Head of caudate nucleus (tissue), 42 donors: ENCODE results near the gene B4GALT2.

Experiments
- DNase-seq, 42 donors: peaks; one replicate each; pipeline versions ENCODE4 v3.0.0 to v3.0.0-alpha.2; 2020 to 2021; ENCODE audit warnings: mixed read lengths in 7 of 42
- intact Hi-C: fragments of 100-400 bp; cut with DNase I; formaldehyde crosslinking; loops from one replicate; pipeline ENCODE4 v1.15.0; 2022

Gene B4GALT2

GRCh38 chr1:43963006-43963405 is 16.0 kb upstream of the B4GALT2 start:
- intact Hi-C loops, result no loop called here
- DNase-seq, result no peak

GRCh38 chr1:43963890-43964289 is 15.1 kb upstream of the B4GALT2 start:
- no peak for DNase-seq
- intact Hi-C loops, result no loop called here

GRCh38 chr1:43965316-43965715 is 13.7 kb upstream of the B4GALT2 start:
- peak in 9 of 42 donors; percentile 24 to 72 (median 46) for DNase-seq
- intact Hi-C loops, result no loop called here

- intact Hi-C loops, result no loop called here
- DNase-seq, result peak in 1 of 42 donors; percentile 69
These were observed 10.6 kb upstream of the B4GALT2 start for GRCh38 chr1:43968348-43968948.

GRCh38 chr1:43969416-43969745 is 9.6 kb upstream of the B4GALT2 start:
- intact Hi-C loops, result no loop called here
- DNase-seq, result peak in 1 of 42 donors; percentile 9

GRCh38 chr1:43969746-43970466 is 9.1 kb upstream of the B4GALT2 start, which contains the start of gene DPH2:
Gene DPH2, plus strand, starts transcription at chr1:43970010. Its CDS starts 166 bp downstream, at chr1:43970176.
- peak; percentile 95 to 100 (median 98) for DNase-seq
- intact Hi-C loops, result no loop called here

GRCh38 chr1:43970502-43970901 is 8.5 kb upstream of the B4GALT2 start:
- no peak for DNase-seq
- intact Hi-C loops, result no loop called here

- intact Hi-C loops, result no loop called here
- DNase-seq, result no peak
These were observed 8.1 kb upstream of the B4GALT2 start for GRCh38 chr1:43970911-43971310.

- no peak for DNase-seq
- intact Hi-C loops, result no loop called here
These were observed 7.6 kb upstream of the B4GALT2 start for GRCh38 chr1:43971336-43971980.

GRCh38 chr1:43973981-43974442 is 5.0 kb upstream of the B4GALT2 start:
- DNase-seq, result no peak
- intact Hi-C loops, result loop anchor here (1.0 kb wide), 1 partner anchor 28 kb away; the partner anchor contains the start of gene IPO13

- intact Hi-C loops, result loop anchor here (1.0 kb wide), 1 partner anchor 28 kb away; the partner anchor contains the start of gene IPO13
These were observed 4.4 kb upstream of the B4GALT2 start, which contains the start of gene ATP6V0B for GRCh38 chr1:43974443-43975248. Gene ATP6V0B, plus strand, starts transcription at chr1:43974960. Its CDS starts 81 bp downstream, at chr1:43975041.

GRCh38 chr1:43975249-43975961 is 3.6 kb upstream of the B4GALT2 start:
- intact Hi-C loops, result no loop called here

More at GRCh38 chr1:43974443-43975248, 4.4 kb upstream of the B4GALT2 start, which contains the start of gene ATP6V0B:
- DNase-seq, result peak; percentile 96 to 100 (median 99)

GRCh38 chr1:43976045-43976444 is 3.0 kb upstream of the B4GALT2 start:
- no peak for DNase-seq
- intact Hi-C loops, result no loop called here

More at GRCh38 chr1:43975249-43975961, 3.6 kb upstream of the B4GALT2 start:
- DNase-seq, result peak in 28 of 42 donors; percentile 27 to 69 (median 52)

GRCh38 chr1:43976890-43977289 is 2.1 kb upstream of the B4GALT2 start:
- no peak for DNase-seq
- intact Hi-C loops, result no loop called here

GRCh38 chr1:43977376-43978263 is 1.4 kb upstream of the B4GALT2 start:
- intact Hi-C loops, result no loop called here

GRCh38 chr1:43978264-43978550 is 803 bp upstream of the B4GALT2 start:
- no peak for DNase-seq
- intact Hi-C loops, result no loop called here

More at GRCh38 chr1:43977376-43978263, 1.4 kb upstream of the B4GALT2 start:
- DNase-seq, result no peak

- intact Hi-C loops, result no loop called here
- no peak for DNase-seq
These were observed 184 bp downstream of the B4GALT2 start for GRCh38 chr1:43979261-43979527.
